RWPE1 (cell line): Measurements from ENCODE around the gene LCNL1.

Source experiments
- CTCF ChIA-PET: fragments of 350-600 bp; sonication (Branson Sonifier 250); formaldehyde crosslinking; extraction: SDS; loops from one replicate; lab custom pipeline; 2021; lab: Yijun Ruan, JAX
- POLR2A ChIA-PET: fragments of 400-600 bp; formaldehyde crosslinking; extraction: SDS; loops from one replicate; lab custom pipeline; 2020; ENCODE audit warnings: antibody characterized with exemption; ENCODE audit not compliant: low non-redundant PET; lab: Yijun Ruan, JAX
- DNase-seq: peaks from one replicate; pipeline ENCODE4 v3.0.0; 2012; ENCODE audit warnings: low spot score
- H3K27ac ChIP-seq: fragments of 450-650 bp; 2 replicates; pipeline ENCODE4 v1.5.1; 2017
- CTCF ChIP-seq: fragments of 450-650 bp; conservative IDR thresholded peaks from 2 replicates; pipeline ENCODE4 v1.5.1; 2017; ENCODE audit warnings: low read depth, mild to moderate bottlenecking

The LCNL1 gene

GRCh38 chr9:136965771-136966484 lies 16.9 kb upstream of the LCNL1 start:
- POLR2A ChIA-PET = no interaction called here
- TF ChIP-seq CTCF = no peak
- CTCF ChIA-PET = interaction anchor here (0.6 to 1.0 kb wide), 3 partner anchors 9 to 478 kb away, joined by 3 to 4 read pairs (median 3); no protein-coding TSS in a partner anchor
- no peak overlapping the region for H3K27ac ChIP-seq
- DNase-seq = no peak

- POLR2A ChIA-PET = no interaction called here
- DNase-seq = no peak
- H3K27ac ChIP-seq = peak overlapping the region; percentile 7; the same call in 1 of the 2 replicates
- CTCF ChIA-PET = interaction anchor here (0.6 kb wide), 1 partner anchor 483 kb away, joined by 5 read pairs; no protein-coding TSS in a partner anchor
- no peak for TF ChIP-seq CTCF
Measured at GRCh38 chr9:136968333-136969127, 14.3 kb upstream of the LCNL1 start.

- POLR2A ChIA-PET = no interaction called here
- no peak for DNase-seq
- CTCF ChIA-PET = interaction anchor here (0.7 kb wide), 1 partner anchor 19 kb away, joined by 3 read pairs; no protein-coding TSS in a partner anchor
- H3K27ac ChIP-seq = 0 out of 2 replicates have a peak overlapping the region, but pooled peaks have one; percentile 7
- TF ChIP-seq CTCF = no peak
Measured at GRCh38 chr9:136969150-136969549, 13.6 kb upstream of the LCNL1 start.

- TF ChIP-seq CTCF = no peak
- DNase-seq = no peak
- ChIA-PET CTCF (interaction anchor here (0.6 to 0.7 kb wide), 2 partner anchors 19 kb away, joined by 3 read pairs; no protein-coding TSS in a partner anchor), POLR2A (interaction anchor here (0.7 kb wide), 1 partner anchor 22 kb away, joined by 3 read pairs; no protein-coding TSS in a partner anchor)
- no peak overlapping the region for H3K27ac ChIP-seq
Measured at GRCh38 chr9:136969774-136970173, 13.0 kb upstream of the LCNL1 start.

GRCh38 chr9:136970361-136970760 lies 12.4 kb upstream of the LCNL1 start:
- H3K27ac ChIP-seq = no peak overlapping the region
- TF ChIP-seq CTCF = no peak
- no peak for DNase-seq
- ChIA-PET POLR2A (interaction anchor here (0.7 kb wide), 1 partner anchor 23 kb away, joined by 3 read pairs; no protein-coding TSS in a partner anchor), CTCF (interaction anchor here (0.7 kb wide), 1 partner anchor 120 kb away, joined by 4 read pairs; no protein-coding TSS in a partner anchor)

- CTCF ChIA-PET = interaction anchor here (0.5 to 1.3 kb wide), 2 partner anchors 57 to 265 kb away, joined by 3 to 4 read pairs; no protein-coding TSS in a partner anchor
- POLR2A ChIA-PET = no interaction called here
- TF ChIP-seq CTCF = no peak
- no peak overlapping the region; the same call in 1 of the 2 replicates for H3K27ac ChIP-seq
- no peak for DNase-seq
Measured at GRCh38 chr9:136971746-136972145, 11.0 kb upstream of the LCNL1 start.
